ENCODE data around the gene MACROD2. TPM values are rescaled to one million over a fixed set of nuclear protein-coding genes. Genes with fewer than 3 reads are reported as not detected.

MACROD2 gene
- total RNA-seq, 1 experiment from 2014 or later = 1.6 TPM

DNA sequence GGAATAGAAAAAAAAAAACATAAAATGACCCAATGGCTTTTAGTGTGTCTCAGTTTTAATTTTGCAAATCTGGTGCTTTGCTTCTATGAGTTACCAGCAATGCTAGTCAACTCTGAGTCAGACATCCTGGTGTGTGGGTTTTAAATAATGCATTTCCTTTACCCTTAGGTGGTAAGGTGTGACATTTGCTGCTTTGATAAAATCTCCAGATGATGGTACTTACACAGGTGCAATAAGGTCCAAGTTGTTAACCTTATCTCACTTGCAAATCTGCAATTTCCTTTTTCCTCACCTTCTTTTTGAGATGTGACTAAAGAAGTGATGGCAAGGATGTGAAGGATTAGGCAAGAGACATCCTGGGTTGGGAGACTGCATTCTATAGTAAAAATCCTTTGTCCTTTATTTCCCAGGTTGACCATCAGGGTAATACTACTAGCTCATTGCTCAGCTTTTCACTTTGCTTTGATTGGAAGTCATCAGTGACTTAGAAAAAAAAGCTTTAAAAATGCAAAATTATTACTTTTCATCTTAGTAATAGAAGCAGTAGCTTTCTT lies 1160.6 kb downstream of the MACROD2 start:
- no peak for DNase-seq
- no peak overlapping the region for H3K27ac ChIP-seq (ENCODE audit: insufficient read length, low read depth, low read length)
- no peak overlapping the region for H4K8ac ChIP-seq (replicated peaks; ENCODE audit: insufficient read length, low read depth, low read length)
- no peak overlapping the region for H3K23ac ChIP-seq (ENCODE audit: insufficient read length, low read depth, low read length)
- no peak overlapping the region for H2AK5ac ChIP-seq (ENCODE audit: insufficient read length, low read length)
- no peak overlapping the region for H3K18ac ChIP-seq (ENCODE audit: insufficient read length, low read depth, low read length)
- H3K56ac ChIP-seq (ENCODE audit: insufficient read length, low read depth, low read length) = no peak overlapping the region
- H3K36me3 Mint-ChIP-seq (ENCODE audit: insufficient read depth in 1 of 3, low read depth in 3 of 3) = peaks cover 7 to 27% (median 24%) of the 10 kb centered on the region in 3 experiments
- no peak overlapping the region for H3K9ac ChIP-seq (ENCODE audit: extremely low read depth, insufficient read length, low read length)
- no peak overlapping the region for H2AFZ ChIP-seq (ENCODE audit: low read length)
- H4K91ac ChIP-seq (ENCODE audit: insufficient read length, low read depth, low read length) = no peak overlapping the region
- no peak overlapping the region for H3K4ac ChIP-seq (ENCODE audit: low read depth, low read length)
- no peak overlapping the region for H2BK5ac ChIP-seq (ENCODE audit: insufficient read length, low read length)
- no peaks in the 10 kb centered on the region for H3K9me3 ChIP-seq (ENCODE audit: control insufficient read depth, low read depth, low read length)
- H3K4me2 ChIP-seq (ENCODE audit: insufficient read depth, insufficient read length, low read length) = no peak overlapping the region
- peaks cover 0 to 14% of the 10 kb centered on the region in 2 experiments for H3K9me3 Mint-ChIP-seq
- no peak overlapping the region for H3K4me3 Mint-ChIP-seq
- no peaks in the 10 kb centered on the region for H3K79me1 ChIP-seq (ENCODE audit: insufficient read depth, low read depth, low read length, poor library complexity, severe bottlenecking)
- no peak overlapping the region for H3K14ac ChIP-seq (ENCODE audit: insufficient read depth, low read length)
- H2BK15ac ChIP-seq (ENCODE audit: low read depth, low read length) = no peak overlapping the region
- H3K23me2 ChIP-seq (ENCODE audit: insufficient read length, low read depth, low read length, poor library complexity, severe bottlenecking) = no peaks in the 10 kb centered on the region
- no peak overlapping the region for H2BK120ac ChIP-seq (ENCODE audit: low read depth, low read length, poor library complexity, severe bottlenecking)
- no peak overlapping the region for H2BK12ac ChIP-seq (ENCODE audit: insufficient read length, low read depth, low read length)
- H3K79me2 ChIP-seq (ENCODE audit: insufficient read depth, low read length) = no peaks in the 10 kb centered on the region
- TF ChIP-seq, protein P1, sequence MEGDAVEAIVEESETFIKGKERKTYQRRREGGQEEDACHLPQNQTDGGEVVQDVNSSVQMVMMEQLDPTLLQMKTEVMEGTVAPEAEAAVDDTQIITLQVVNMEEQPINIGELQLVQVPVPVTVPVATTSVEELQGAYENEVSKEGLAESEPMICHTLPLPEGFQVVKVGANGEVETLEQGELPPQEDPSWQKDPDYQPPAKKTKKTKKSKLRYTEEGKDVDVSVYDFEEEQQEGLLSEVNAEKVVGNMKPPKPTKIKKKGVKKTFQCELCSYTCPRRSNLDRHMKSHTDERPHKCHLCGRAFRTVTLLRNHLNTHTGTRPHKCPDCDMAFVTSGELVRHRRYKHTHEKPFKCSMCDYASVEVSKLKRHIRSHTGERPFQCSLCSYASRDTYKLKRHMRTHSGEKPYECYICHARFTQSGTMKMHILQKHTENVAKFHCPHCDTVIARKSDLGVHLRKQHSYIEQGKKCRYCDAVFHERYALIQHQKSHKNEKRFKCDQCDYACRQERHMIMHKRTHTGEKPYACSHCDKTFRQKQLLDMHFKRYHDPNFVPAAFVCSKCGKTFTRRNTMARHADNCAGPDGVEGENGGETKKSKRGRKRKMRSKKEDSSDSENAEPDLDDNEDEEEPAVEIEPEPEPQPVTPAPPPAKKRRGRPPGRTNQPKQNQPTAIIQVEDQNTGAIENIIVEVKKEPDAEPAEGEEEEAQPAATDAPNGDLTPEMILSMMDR (conservative IDR thresholded peaks at IDR 0.05) = no peak
- H4K5ac ChIP-seq (ENCODE audit: insufficient read length, low read depth, low read length) = no peak overlapping the region
- H3K4me1 Mint-ChIP-seq = peaks cover 3 to 18% of the 10 kb centered on the region in 2 experiments; a peak in 2 of 4 replicates
- H3K27ac Mint-ChIP-seq = no peak overlapping the region; a peak in 1 of 7 replicates
- no peak overlapping the region for H2BK20ac ChIP-seq (ENCODE audit: low read depth, low read length, poor library complexity, severe bottlenecking)
- no peaks in the 10 kb centered on the region for H3K4me1 ChIP-seq (ENCODE audit: insufficient read depth, low read length)
- H3K27me3 Mint-ChIP-seq (ENCODE audit: low read depth) = no peaks in the 10 kb centered on the region; the same call in none of the 2 replicates
- no peaks in the 10 kb centered on the region for H4K20me1 ChIP-seq (ENCODE audit: control insufficient read depth, insufficient read depth, insufficient read length)
- H3T11ph ChIP-seq (ENCODE audit: low read length) = no peak overlapping the region
- H3K27me3 ChIP-seq (ENCODE audit: insufficient read depth, low read length) = no peaks in the 10 kb centered on the region

Data from H9 (cell line).